ENCODE data around the gene PDP2.

DNA sequence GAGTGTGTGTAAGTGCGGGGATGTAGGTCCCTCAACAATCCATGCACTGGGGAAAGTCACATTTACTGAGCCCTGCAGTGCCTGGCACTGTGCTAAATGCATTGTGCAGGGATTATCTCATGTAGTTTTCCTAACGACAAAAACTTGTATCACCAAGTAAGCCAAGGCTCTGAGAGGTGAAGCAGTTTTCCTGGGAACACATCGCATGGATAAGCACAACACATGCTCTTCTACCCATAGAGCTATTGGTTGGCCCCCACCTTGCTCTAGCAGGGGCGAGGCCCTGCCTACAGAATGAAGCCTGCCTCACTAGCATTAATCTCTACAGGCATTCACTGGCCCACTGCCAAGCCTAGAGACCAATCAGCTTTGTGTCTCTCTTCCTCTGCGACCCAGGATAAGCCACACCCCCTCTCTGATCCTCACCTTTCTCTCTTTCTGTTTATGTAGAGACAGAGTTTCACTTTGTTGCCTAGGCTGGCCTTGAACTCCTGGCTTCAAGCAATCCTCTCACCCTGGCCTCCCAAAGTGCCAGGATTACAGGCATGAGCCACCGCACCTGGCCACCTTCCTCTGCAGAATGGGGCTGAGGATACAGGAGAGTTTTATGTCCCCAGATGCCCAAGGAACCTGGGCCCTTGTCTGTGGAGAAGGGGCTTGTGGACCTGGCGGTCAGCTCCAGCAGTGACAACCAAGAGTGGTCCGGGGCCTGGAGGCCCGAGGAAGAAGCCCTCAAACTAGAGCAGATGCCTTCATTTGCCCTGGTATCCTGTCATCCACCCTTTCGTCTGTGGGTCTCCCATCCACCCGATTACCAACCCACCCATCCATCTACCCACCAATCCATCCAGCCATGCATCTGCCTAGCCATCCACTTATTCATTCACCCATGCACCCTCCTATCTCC, 25.6 kb downstream of the PDP2 start:
- TF ChIP-seq, protein P1, sequence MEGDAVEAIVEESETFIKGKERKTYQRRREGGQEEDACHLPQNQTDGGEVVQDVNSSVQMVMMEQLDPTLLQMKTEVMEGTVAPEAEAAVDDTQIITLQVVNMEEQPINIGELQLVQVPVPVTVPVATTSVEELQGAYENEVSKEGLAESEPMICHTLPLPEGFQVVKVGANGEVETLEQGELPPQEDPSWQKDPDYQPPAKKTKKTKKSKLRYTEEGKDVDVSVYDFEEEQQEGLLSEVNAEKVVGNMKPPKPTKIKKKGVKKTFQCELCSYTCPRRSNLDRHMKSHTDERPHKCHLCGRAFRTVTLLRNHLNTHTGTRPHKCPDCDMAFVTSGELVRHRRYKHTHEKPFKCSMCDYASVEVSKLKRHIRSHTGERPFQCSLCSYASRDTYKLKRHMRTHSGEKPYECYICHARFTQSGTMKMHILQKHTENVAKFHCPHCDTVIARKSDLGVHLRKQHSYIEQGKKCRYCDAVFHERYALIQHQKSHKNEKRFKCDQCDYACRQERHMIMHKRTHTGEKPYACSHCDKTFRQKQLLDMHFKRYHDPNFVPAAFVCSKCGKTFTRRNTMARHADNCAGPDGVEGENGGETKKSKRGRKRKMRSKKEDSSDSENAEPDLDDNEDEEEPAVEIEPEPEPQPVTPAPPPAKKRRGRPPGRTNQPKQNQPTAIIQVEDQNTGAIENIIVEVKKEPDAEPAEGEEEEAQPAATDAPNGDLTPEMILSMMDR (IDR thresholded peaks at IDR 0.05; ENCODE audit: poor library complexity, severe bottlenecking) = no peak
- TF ChIP-seq, protein P2, sequence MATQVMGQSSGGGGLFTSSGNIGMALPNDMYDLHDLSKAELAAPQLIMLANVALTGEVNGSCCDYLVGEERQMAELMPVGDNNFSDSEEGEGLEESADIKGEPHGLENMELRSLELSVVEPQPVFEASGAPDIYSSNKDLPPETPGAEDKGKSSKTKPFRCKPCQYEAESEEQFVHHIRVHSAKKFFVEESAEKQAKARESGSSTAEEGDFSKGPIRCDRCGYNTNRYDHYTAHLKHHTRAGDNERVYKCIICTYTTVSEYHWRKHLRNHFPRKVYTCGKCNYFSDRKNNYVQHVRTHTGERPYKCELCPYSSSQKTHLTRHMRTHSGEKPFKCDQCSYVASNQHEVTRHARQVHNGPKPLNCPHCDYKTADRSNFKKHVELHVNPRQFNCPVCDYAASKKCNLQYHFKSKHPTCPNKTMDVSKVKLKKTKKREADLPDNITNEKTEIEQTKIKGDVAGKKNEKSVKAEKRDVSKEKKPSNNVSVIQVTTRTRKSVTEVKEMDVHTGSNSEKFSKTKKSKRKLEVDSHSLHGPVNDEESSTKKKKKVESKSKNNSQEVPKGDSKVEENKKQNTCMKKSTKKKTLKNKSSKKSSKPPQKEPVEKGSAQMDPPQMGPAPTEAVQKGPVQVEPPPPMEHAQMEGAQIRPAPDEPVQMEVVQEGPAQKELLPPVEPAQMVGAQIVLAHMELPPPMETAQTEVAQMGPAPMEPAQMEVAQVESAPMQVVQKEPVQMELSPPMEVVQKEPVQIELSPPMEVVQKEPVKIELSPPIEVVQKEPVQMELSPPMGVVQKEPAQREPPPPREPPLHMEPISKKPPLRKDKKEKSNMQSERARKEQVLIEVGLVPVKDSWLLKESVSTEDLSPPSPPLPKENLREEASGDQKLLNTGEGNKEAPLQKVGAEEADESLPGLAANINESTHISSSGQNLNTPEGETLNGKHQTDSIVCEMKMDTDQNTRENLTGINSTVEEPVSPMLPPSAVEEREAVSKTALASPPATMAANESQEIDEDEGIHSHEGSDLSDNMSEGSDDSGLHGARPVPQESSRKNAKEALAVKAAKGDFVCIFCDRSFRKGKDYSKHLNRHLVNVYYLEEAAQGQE (IDR thresholded peaks at IDR 0.05; ENCODE audit: borderline replicate concordance) = no peak
- TF ChIP-seq TAF1 (IDR thresholded peaks at IDR 0.05; ENCODE audit: low read depth) (no peak), SMC3 (conservative IDR thresholded peaks at IDR 0.05; ENCODE audit: poor library complexity) (no peak), MXI1 (conservative IDR thresholded peaks at IDR 0.05; ENCODE audit: poor library complexity, severe bottlenecking) (no peak), EZH2 (IDR thresholded peaks at IDR 0.05; ENCODE audit: borderline replicate concordance, insufficient read depth, low read length, poor library complexity, severe bottlenecking) (no peak), POLR2AphosphoS5 (IDR thresholded peaks at IDR 0.05) (no peak)
